Smooth muscle cell (in vitro differentiated cells): Measurements from ENCODE around the gene CAMK2N2. TPM values are rescaled to one million over a fixed set of nuclear protein-coding genes. Genes with fewer than 3 reads are reported as not detected.

Source experiments
- DNase-seq: peaks from one replicate; lab custom pipeline; 2025; ENCODE audit not compliant: unreplicated experiment; lab: John Stamatoyannopoulos, UW
- H2AFZ ChIP-seq: fragments of 200-600 bp; sonication (generic); 2 replicates; pipeline ENCODE4 v1.6.0; 2016; ENCODE audit warnings: antibody characterized with exemption, low read depth, mild to moderate bottlenecking
- H3F3A ChIP-seq: fragments of 200-600 bp; sonication (generic); 2 replicates; pipeline ENCODE4 v1.6.0; 2017; ENCODE audit warnings: antibody characterized with exemption, low read depth
- H3K27ac ChIP-seq: fragments of 200-600 bp; sonication (generic); 2 replicates; pipeline ENCODE4 v1.5.1; 2016; ENCODE audit warnings: low read depth, mild to moderate bottlenecking
- H3K27me3 ChIP-seq: fragments of 200-600 bp; sonication (generic); 2 replicates; pipeline ENCODE4 v1.6.1; 2016; ENCODE audit warnings: low read depth, mild to moderate bottlenecking
- H3K36me3 ChIP-seq: fragments of 200-600 bp; sonication (generic); 2 replicates; pipeline ENCODE4 v1.5.1; 2016; ENCODE audit warnings: low read depth
- H3K4me1 ChIP-seq: fragments of 200-600 bp; sonication (generic); 2 replicates; pipeline ENCODE4 v1.5.1; 2016; ENCODE audit warnings: low read depth
- H3K4me2 ChIP-seq: fragments of 200-600 bp; sonication (generic); 2 replicates; pipeline ENCODE4 v1.6.0; 2016; ENCODE audit warnings: mild to moderate bottlenecking
- H3K4me3 ChIP-seq: fragments of 200-600 bp; sonication (generic); 2 replicates; pipeline ENCODE4 v1.5.1; 2016; ENCODE audit warnings: mild to moderate bottlenecking
- H3K79me2 ChIP-seq: fragments of 200-600 bp; sonication (generic); 2 replicates; pipeline ENCODE4 v1.6.0; 2016; ENCODE audit warnings: low read depth, mild to moderate bottlenecking
- H3K9ac ChIP-seq: fragments of 200-600 bp; sonication (generic); 2 replicates; pipeline ENCODE4 v1.6.0; 2016; ENCODE audit warnings: low read depth
- H3K9me3 ChIP-seq: fragments of 200-600 bp; sonication (generic); replicated peaks from 2 replicates; pipeline ENCODE4 v1.5.1; 2016; ENCODE audit warnings: low read depth
- H4K20me1 ChIP-seq: fragments of 200-600 bp; sonication (generic); 2 replicates; pipeline ENCODE4 v1.6.0; 2016; ENCODE audit warnings: low read depth
- WGBS: methylation state at CpG from one replicate; pipeline ENCODE4 v1.1.7; 2016; ENCODE audit warnings: low lambda C conversion rate; 5-methylcytosine and 5-hydroxymethylcytosine counted together
- polyA plus RNA-seq: library from polyadenylated mRNA; unstranded; fragments of >200 nt; fragmentation: Nextera tagmentation; extraction: Ambion mirVana; gene quantifications from 2 replicates; pipeline ENCODE4 v1.2.1, GENCODE V29; 2016
- total RNA-seq: library from RNA; depleted of rRNA; stranded (reverse); fragments of >200 nt; gene quantifications from 2 replicates; pipeline ENCODE4 v1.2.3, GENCODE V29; 2014
- TF ChIP-seq, protein P1 (sequence below): fragments of 200-600 bp; sonication (generic); IDR thresholded peaks from 2 replicates; pipeline ENCODE4 v1.5.1; 2017; ENCODE audit warnings: borderline replicate concordance, mild to moderate bottlenecking, antibody characterized with exemption; ENCODE audit not compliant: insufficient read depth, poor library complexity, severe bottlenecking

CAMK2N2 gene
- total and polyA plus RNA-seq, 2 experiments from 2014 or later = not detected

DNA sequence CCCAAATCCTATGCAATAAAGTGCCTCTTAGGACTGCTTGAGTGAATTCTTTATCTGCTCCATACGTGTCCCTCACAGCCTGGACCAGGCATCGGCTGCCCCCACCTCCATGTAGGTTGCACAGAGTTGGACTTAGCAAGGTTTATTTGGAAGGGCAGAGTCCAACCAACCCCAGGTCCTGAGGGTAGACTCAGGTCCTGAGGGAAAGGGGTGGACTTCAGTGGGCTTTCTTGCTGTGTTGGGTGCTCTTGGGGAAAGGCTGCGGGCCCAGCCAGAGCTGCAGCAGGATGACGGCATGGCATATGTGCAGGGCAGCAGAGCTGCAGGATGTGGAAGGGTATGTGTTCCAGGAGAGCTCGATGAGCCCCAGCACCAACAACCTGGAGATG lies 19.1 kb downstream of the CAMK2N2 start:
- H3K36me3 ChIP-seq = no peaks in the 10 kb centered on the region
- H3K27me3 ChIP-seq = no peaks in the 10 kb centered on the region
- H3K9ac ChIP-seq = no peak overlapping the region
- no peak overlapping the region for H2AFZ ChIP-seq
- no peak overlapping the region for H3K27ac ChIP-seq
- H3K4me3 ChIP-seq = no peak overlapping the region
- H3F3A ChIP-seq = no peaks in the 10 kb centered on the region
- H3K4me2 ChIP-seq = no peak overlapping the region
- peaks cover 27% of the 10 kb centered on the region for H4K20me1 ChIP-seq
- H3K4me1 ChIP-seq = no peaks in the 10 kb centered on the region
- DNase-seq = no peak
- H3K79me2 ChIP-seq = peaks cover under 1% of the 10 kb centered on the region
- WGBS = 95% methylated on average over 5 of the region's 5 CpGs
- no peaks in the 10 kb centered on the region for H3K9me3 ChIP-seq
- TF ChIP-seq, protein P1, sequence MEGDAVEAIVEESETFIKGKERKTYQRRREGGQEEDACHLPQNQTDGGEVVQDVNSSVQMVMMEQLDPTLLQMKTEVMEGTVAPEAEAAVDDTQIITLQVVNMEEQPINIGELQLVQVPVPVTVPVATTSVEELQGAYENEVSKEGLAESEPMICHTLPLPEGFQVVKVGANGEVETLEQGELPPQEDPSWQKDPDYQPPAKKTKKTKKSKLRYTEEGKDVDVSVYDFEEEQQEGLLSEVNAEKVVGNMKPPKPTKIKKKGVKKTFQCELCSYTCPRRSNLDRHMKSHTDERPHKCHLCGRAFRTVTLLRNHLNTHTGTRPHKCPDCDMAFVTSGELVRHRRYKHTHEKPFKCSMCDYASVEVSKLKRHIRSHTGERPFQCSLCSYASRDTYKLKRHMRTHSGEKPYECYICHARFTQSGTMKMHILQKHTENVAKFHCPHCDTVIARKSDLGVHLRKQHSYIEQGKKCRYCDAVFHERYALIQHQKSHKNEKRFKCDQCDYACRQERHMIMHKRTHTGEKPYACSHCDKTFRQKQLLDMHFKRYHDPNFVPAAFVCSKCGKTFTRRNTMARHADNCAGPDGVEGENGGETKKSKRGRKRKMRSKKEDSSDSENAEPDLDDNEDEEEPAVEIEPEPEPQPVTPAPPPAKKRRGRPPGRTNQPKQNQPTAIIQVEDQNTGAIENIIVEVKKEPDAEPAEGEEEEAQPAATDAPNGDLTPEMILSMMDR = no peak

DNA sequence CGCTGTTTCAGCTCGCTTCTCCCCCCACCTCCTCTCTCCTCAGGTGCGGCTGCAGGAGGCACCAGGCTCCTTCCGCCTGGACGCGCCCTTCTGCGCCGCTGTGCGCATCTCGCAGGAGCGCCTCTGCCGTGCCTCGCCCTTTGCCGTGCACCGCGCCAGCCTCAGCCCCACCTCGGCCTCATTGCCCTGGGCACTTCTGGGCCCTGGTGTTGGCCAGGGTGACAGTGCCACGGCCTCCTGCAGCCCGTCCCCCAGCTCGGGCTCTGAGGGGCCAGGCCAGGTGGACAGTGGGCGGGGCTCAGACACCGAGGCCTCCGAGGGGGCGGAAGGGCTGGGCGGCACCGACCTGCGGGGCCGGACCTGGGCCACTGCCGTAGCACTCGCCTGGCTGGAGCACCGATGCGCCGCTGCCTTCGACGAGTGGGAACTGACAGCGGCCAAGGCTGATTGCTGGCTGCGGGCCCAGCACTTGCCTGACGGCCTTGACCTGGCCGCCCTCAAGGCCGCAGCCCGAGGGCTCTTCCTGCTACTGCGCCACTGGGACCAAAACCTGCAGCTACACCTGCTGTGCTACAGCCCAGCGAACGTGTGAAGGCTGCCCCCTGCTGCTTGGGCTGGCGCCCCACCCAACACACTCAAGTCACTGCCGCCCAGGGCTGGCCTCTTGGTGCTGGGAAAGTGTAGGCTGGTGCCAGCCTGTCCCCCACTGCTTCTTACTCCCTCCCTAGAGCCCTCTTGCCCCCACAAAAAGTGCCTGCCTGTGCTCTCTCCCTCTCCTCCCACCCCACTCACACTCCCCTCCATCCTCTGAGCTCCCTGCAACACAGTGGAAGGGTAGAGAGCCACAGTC lies 19.7 kb downstream of the CAMK2N2 start:
- Histone ChIP-seq H4K20me1 (peaks cover 27% of the 10 kb centered on the region), H3K4me3 (no peak overlapping the region), H3K9ac (no peak overlapping the region), H3K79me2 (no peaks in the 10 kb centered on the region), H3K4me2 (no peak overlapping the region), H2AFZ (no peak overlapping the region), H3K4me1 (no peaks in the 10 kb centered on the region), H3F3A (no peaks in the 10 kb centered on the region), H3K9me3 (no peaks in the 10 kb centered on the region), H3K27me3 (no peaks in the 10 kb centered on the region), H3K27ac (no peak overlapping the region), H3K36me3 (no peaks in the 10 kb centered on the region)
- TF ChIP-seq, protein P1 = peak; percentile 20
- no peak for DNase-seq
- WGBS = 54% methylated on average over 44 of the region's 46 CpGs

DNA sequence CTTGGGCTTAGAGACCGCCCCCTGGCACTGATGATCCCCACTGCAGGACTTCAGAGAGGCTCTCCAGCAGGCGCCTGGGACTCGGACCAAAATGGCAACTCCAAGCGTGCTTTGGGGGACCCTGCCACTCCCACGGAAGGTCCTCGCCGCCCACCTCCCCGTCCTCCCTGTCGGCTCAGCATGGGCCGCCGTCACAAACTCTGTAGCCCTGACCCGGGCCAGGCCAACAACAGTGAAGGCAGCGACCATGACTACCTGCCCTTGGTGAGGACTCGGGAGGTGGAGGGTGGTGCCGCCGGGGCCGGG lies 20.3 kb downstream of the CAMK2N2 start:
- peaks cover 27% of the 10 kb centered on the region for H4K20me1 ChIP-seq
- no peak overlapping the region for H3K4me2 ChIP-seq
- no peak overlapping the region for H2AFZ ChIP-seq
- no peak overlapping the region for H3K4me3 ChIP-seq
- TF ChIP-seq, protein P1 = no peak
- no peak overlapping the region for H3K9ac ChIP-seq
- H3K9me3 ChIP-seq = no peaks in the 10 kb centered on the region
- H3K27me3 ChIP-seq = no peaks in the 10 kb centered on the region
- H3K27ac ChIP-seq = no peak overlapping the region
- H3K79me2 ChIP-seq = no peaks in the 10 kb centered on the region
- H3F3A ChIP-seq = no peaks in the 10 kb centered on the region
- no peaks in the 10 kb centered on the region for H3K36me3 ChIP-seq
- DNase-seq = no peak
- 72% methylated on average over 17 of the region's 17 CpGs for WGBS
- H3K4me1 ChIP-seq = no peaks in the 10 kb centered on the region

DNA sequence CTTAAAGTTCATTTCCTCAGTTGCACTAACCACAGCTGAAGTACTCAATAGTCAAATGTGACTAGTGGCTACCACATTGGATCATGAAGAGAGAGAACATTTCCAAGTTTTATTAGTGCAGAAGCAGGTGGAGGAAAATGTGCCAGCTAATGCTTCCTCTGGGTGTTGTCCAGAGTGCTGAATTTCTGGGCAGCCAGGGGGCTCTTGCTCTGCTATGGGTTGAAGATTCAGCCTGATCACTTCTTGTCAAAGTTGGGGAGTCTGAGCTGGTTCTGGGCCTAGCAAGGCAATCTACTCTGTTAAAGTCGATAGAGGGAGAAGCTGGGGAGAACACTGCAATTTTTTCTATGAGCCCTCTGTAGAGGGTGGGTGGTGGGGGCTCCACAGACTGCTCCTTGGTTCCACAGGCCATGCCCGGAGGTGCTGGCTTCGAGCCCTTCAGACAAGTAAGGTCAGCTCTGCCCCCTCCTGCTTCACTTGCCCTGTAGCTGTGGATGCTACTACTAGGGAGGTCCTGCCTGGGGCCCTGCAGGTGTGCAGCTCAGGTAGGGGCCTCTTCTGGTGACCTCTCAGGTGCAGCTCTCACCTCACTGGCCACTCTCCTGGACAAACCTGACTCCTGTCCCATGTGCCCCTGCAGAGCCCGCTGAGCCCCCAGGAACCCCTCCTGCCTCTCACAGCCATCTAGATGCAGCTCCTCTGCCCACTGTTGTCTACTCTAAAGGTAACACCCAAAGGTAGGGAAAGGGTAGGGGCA lies 20.8 kb downstream of the CAMK2N2 start:
- Histone ChIP-seq H3K9me3 (no peaks in the 10 kb centered on the region), H3K4me3 (no peak overlapping the region), H3K4me1 (no peaks in the 10 kb centered on the region), H3K27ac (no peak overlapping the region), H3K4me2 (no peak overlapping the region), H4K20me1 (peaks cover 27% of the 10 kb centered on the region), H2AFZ (no peak overlapping the region), H3K9ac (no peak overlapping the region), H3K79me2 (no peaks in the 10 kb centered on the region), H3K27me3 (no peaks in the 10 kb centered on the region), H3K36me3 (no peaks in the 10 kb centered on the region), H3F3A (no peaks in the 10 kb centered on the region)
- WGBS = 81% methylated on average over 4 of the region's 4 CpGs
- TF ChIP-seq, protein P1 = no peak
- no peak for DNase-seq
